Activated T-helper 1 cell treated with Interleukin-2 at 50 U/mL for 16 hours (primary cell): ENCODE measurements around the gene OR6V1.
"Not testable (repeated sequence)": the region's sequence is repeated elsewhere in the genome, so short reads cannot be mapped to it uniquely, and the experiment has no call there.

Experiments
- DNase-seq: peaks from one replicate; pipeline ENCODE4 v3.0.0-alpha.2; 2020; ENCODE audit warnings: low read depth

The OR6V1 gene

DNA sequence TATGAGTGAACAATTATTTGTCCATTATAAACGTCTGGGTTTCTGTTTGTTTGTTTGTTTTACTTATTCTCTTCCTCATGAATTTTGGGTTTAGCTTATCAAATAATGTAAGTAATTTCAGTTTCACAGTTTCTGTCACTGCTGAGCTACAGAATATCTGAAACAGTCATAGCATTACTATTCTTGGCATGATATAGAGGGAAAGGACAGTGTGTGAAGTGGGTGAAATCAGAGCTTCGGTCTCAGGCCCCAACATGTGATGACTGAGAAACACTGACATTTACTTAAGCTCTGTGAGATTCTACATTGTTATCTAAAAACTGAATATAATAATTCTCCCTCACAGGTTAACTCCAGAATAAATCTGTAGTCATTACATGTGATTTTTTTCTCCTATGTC, 8.8 kb upstream of the OR6V1 start:
- DNase-seq: no peak

DNA sequence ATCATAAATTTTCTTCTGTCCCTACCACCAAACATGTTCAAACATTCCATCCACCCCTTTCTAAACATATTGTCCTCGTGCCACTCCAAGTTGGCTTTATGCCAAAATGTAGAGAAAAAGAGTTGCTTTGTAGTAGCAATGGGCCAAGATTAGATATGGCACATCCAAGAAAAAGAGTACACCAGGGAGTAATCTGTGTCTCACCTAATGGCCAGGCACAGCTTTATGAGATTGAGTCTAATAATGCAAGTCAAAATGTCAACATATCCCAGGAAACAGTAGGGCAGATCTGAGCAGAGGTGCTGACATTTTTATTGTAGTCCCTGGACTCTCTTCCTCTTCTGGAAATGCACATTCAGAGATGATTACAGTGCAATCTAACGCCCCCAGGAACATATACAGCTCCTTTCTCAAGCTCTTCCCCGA, 5.7 kb upstream of the OR6V1 start:
- DNase-seq: no peak

DNA sequence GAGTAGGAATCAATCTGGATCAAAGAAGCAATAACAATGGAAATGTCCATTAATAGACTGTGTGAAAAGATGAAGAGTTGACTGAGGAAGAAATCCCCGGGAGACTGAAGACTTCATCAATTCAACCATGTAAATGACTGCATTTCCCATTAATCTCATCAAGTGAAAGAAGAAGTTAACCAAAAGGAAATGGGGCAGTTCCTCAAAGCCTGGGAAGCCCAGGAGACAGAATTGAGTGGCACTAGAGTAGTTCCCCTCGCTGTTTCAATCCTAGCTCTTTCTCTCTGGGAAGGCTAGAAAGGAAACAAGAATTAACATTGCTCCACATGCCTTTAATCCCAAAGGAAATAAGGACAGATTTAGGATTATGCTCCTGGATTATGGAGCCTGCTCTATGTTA, 4.8 kb upstream of the OR6V1 start:
- no peak for DNase-seq

DNA sequence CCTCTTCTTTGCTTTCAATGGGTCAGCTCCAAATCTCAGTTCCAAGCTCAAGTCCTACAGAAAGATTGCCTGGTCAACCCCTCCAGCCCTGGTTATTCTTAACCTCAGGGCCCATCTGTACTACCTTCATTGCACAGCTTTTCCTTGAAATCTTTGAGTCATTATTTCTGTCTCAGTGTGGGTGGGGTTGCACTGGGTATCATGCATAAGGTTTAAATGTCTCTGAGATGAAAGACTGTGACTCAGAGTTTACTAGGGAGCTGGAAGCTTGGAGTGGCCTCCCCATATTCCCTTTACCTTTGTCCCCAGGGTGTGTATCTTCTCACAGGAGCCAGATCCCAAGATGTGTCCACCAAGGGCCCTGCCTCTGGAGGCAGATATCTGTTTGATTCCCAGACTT, 3.3 kb upstream of the OR6V1 start:
- DNase-seq: no peak

DNA sequence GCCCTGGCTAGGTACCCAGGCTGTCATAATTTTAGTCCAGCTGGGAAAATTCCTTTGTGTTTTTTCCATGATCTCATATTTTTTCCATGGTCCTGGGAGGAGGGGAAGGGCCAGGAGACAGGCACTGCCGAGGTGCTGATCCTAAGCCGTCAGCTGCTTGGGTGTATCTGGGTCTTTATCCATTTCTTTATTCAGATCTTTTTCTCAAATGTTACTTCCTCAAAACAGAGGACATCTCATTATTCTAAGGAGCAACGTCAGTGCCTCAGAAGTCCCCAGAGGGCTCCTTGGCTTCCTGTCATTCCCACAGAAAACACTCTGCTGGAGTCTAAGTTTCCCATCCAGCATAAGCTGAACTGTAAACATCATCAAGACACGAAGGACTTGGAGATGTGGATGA, 2.8 kb upstream of the OR6V1 start:
- no peak for DNase-seq

DNA sequence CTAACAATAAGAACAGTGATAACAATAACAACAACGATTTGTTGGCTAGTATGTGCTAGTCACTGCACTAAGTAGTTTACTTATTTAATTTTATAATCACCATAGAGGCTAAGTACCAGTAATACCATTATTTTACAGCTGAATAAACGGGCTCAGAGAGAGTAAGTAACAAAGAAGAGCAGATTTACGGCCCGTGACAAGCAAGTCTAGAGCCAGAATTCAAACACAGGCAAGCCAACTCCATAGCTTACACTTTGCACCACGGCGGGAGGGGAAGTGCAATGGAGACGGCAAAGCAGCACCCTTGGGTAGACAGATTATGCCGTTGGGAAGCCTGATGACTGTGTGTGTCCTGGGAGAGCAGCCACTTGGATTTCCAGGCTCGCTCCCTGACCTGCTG, 1.2 kb upstream of the OR6V1 start:
- DNase-seq: no peak

DNA sequence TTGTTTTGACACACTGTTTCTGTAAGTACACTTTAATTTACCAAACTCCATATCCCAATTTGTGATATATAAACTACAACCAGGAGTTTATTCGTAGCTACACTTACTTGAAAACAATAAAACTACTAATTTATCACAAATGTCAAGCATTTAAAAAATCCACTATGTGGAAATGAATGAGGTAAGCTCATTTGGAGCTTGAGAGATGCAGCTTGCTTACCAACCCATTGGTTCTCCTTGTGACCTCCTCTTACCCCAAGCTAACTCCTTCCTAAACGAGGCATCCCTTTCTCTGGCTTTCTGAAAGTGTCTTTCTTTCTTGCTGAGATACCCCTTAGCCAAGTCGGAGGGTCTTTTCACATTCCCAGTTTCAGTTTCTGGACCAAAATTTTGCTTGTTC, 2.5 kb downstream of the OR6V1 start:
- no peak for DNase-seq

DNA sequence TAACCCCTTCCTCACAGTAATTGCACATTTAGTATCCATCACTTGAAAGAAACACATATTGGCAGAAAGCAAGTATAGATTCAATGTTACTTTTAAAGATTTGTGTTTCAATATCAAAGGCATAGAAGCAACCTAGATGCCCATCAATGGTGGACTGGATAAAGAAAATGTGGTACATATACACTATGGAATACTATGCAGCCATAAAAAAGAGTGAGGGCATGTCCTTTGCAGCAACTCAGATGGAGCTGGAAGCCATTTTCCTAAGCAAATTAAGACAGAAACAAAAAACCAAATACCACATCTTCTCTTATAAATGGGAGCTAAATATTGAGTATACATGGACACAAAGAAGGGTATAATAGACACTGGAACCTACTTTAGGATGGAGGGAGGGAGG, 3.6 kb downstream of the OR6V1 start:
- DNase-seq: no peak

DNA sequence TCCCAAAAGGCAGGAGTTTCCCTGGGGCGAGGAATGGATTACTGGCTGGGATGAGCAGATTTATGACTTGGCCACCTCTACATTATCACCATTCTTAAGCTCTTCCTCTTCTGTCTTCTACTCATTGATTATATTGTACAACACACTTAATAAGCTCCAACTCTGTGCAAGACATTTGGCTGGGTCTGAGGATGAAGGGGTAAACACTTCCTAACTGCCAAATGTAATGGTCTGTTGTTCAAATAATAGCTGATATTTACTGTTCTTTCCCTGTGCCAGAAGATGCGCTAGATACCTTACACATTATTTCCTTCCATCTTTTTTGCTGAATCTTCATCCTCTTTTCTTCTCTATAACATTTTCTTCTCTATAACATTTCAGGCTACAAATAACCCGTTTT, 11.6 kb downstream of the OR6V1 start:
- no peak for DNase-seq

DNA sequence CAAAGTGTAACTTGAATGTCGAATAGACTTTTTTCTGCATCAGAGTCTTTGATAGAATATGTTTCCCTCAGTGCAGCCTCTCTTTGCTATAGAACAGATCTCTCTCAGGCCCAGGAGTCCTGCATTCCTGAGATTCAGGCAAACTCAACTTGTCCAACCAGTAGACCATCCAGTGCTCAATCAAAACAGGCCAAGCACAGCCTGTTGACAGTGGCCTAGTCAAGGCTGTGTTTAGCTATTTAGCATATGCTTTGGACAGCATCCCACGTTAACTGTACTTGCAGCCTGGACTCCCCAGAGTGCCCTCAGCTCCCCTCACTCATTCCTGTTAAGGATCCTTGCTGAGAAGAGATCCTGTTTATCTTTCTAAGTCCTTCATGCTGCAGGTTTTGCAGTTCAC, 16.3 kb downstream of the OR6V1 start:
- no peak for DNase-seq

DNA sequence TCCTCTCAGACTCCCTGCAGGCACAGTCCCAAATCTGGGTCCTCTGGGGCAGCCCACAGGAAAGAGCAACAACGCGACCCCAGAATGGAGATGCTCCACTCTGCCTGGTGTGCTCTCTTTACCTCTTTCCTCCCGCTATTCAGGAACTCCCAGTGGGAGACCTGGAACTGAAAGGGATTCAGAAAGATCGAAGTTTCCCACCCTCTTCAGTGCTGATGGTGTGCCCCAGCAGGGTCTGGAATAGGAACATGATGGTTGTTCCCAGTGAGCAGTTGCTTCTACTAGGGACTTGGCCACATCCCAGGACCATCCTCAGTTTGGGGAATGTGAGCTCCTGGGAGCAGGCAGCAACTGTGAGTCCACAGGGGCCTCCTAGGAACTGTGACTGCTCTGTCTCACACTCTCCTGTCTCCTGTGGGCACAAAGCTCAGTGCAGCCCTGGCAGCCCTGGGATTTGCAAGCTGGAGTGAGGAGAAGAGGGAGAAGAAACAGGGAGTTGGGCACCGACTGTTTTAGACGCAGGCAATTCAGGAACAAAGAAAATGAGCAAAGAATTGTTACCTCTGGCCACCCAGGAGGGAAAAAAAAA, 17.9 kb downstream of the OR6V1 start:
- no peak for DNase-seq

DNA sequence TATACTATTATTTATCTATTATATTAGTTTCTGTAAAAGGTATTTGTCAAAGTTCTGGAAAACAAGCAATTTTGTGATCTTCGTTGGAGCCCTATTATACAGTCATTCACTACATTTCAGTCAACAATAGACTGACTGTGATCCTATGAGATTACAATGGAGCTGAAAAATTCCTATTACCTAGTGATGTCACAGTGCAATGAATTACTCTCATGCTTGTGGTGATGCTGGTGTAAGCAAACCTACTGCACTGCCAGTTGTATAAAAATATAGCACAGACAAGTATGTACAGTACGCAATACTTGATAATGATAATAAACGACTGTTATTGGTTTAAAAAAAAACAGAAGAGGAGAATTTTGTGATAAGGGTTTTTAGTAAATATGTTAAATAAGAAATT, 21.4 kb downstream of the OR6V1 start:
- DNase-seq: no peak

DNA sequence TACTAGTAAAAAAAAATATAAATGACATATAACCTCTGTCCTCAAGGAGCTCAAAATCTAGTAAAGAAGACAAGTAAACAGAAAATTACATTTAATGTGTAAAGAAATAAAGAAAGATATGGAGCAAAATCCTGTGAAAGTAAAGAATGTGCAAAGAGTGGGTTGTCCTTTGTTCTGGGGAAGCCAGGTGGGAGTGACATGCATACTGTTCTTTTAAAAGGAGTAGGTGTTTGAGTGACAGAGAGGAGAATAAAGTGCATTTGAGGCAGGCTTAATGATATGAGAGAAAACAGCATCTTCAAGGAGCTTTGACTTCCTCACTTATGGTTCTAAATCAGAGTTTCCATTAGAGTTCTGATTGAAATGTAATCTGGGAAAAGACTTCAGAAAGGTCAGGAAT, 22.0 kb downstream of the OR6V1 start:
- DNase-seq: no peak

DNA sequence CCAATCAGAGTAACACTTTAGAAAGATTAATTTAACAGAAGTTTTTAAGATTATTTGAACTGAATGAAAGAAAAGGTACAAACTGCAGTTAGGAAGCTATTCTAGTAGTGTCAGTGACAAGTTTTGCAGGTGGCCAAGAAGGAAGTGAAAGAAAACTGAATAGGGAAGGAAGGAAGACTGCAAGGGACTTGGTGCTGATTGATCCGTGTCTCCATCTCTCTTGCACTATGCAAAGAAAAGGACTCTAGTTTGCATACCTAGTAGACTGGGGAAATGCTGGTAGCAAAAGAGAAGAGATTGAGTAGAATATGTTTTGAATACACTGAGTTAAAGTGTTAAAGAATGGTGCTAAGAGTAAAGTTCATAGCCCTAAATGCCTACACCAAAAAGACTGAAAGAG, 33.0 kb downstream of the OR6V1 start:
- DNase-seq: no peak

DNA sequence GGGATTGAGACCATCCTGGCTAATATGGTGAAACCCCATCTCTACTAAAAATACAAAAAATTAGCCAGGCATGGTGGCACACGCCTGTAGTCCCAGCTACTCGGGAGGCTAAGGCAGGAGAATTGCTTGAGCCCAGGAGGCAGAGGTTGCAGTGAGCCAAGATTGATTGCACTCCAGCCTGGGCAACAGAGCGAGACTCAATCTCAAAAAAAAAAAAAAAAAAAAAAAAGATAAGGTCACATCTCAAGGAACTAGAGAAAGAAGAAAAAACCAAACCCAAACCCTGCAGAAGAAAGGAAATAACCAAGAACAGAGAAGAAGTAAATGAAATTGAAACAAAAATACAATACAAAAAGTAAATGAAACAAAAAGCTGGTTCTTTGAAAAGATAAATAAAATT, 33.5 kb downstream of the OR6V1 start:
- DNase-seq: not testable (repeated sequence)

DNA sequence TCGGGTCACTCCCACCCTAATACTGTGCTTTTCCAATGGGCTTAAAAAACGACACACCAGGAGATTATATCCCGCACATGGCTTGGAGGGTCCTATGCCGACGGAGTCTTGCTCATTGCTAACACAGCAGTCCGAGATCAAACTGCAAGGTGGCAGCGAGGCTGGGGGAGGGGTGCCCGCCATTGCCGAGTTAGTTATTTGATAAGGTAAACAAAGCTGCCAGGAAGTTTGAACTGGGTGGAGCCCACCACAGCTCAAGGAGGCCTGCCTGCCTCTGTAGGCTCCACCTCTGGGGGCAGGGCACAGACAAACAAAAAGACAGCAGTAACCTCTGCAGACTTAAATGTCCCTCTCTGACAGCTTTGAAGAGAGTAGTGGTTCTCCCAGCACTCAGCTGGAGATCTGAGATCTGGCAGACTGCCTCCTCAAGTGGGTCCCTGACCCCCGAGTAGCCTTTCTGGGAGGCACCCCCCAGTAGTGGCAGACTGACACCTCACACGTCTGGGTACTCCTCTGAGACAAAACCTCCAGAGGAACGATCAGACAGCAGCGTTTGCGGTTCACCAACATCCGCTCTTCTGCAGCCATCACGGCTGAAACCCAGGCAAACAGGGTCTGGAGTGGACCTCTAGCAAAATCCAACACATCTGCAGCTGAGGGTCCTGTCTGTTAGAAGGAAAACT, 36.5 kb downstream of the OR6V1 start:
- DNase-seq: not testable (repeated sequence)

DNA sequence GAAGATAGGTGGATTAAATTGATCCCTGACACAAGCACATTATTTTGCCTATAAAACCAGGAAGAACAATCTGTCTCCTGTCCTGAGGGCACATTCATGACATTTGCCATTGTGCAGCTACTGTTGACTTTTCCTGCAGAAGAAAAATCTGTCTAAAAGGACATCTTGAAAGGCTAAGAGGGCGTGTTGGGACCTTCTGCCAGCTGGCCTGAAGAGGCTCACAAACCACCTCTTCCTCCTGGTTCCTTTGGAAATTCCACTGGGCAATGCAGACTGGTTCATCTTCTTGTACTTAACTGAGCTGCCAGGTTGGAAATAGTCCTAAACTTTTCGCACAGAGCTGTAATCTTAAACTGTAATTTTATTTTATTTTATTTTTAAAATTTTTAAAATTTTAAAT, 44.0 kb downstream of the OR6V1 start:
- DNase-seq: no peak

DNA sequence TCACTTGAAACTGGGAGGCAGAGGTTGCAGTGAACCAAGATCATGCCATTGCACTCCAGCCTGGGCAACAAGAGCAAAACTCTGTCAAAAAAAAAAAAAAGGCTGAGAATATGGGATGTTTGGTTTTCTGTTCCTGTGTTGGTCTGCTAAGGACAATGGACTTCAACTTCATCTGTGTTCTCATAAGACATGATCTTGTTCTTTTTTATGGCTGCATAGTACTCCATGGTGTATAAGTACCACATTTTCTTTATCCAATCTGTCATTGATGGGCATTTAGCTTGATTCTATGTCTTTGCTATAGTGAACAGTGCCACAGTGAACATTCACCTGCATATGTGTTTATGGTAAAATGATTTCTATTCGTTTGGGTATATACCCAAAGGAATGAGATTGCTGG, 47.4 kb downstream of the OR6V1 start:
- not testable (repeated sequence) for DNase-seq
